DND-41 (cell line): ENCODE data around the gene PERCC1.

Experiments used
- ATAC-seq: fragments of 200-7000 bp; cut with Tn5 transposase; 3 replicates; pipeline ENCODE4 v1.9.1; 2021; ENCODE audit warnings: low read depth; ENCODE audit not compliant: insufficient read depth
- DNase-seq: peaks from one replicate; pipeline ENCODE4 v3.0.0-alpha.2; 2020
- H2AFZ ChIP-seq: 2 replicates; pipeline ENCODE4 v1.6.0; 2012; ENCODE audit warnings: low read depth, low read length
- H3K27ac ChIP-seq: 2 replicates; pipeline ENCODE4 v1.5.1; 2012; ENCODE audit warnings: low read length, inconsistent platforms
- H3K27me3 ChIP-seq: fragments of 200-600 bp; sonication (generic); 2 replicates; pipeline ENCODE4 v1.6.0; 2012; ENCODE audit warnings: low read length, mild to moderate bottlenecking, inconsistent platforms; ENCODE audit not compliant: insufficient read depth, poor library complexity
- H3K36me3 ChIP-seq: 2 replicates; pipeline ENCODE4 v1.5.1; 2012; ENCODE audit warnings: low read length, inconsistent platforms; ENCODE audit not compliant: insufficient read depth
- H3K4me1 ChIP-seq: 2 replicates; pipeline ENCODE4 v1.5.1; 2012; ENCODE audit warnings: mild to moderate bottlenecking, low read length; ENCODE audit not compliant: insufficient read depth
- H3K4me2 ChIP-seq: 2 replicates; pipeline ENCODE4 v1.6.0; 2012; ENCODE audit warnings: mild to moderate bottlenecking, moderate library complexity, low read length, inconsistent platforms; ENCODE audit not compliant: insufficient read depth
- H3K4me3 ChIP-seq, 2 experiments: fragments of 200-600 bp in 1 of 2; shearing (Covaris generic) in 1 of 2; 2 replicates each; pipeline ENCODE4 v1.5.1; 2012 to 2016; ENCODE audit warnings: inconsistent platforms in 2 of 2, low read length in 2 of 2, mild to moderate bottlenecking in 2 of 2, low read depth in 1 of 2, moderate library complexity in 1 of 2
- H3K79me2 ChIP-seq: 2 replicates; pipeline ENCODE4 v1.6.0; 2012; ENCODE audit warnings: low read length, inconsistent platforms; ENCODE audit not compliant: insufficient read depth
- H3K9ac ChIP-seq: 2 replicates; pipeline ENCODE4 v1.6.0; 2012; ENCODE audit warnings: low read depth, mild to moderate bottlenecking, inconsistent platforms, low read length, moderate library complexity
- H3K9me3 ChIP-seq: 2 replicates; pipeline ENCODE4 v1.5.1; 2012; ENCODE audit warnings: low read length, moderate library complexity, mild to moderate bottlenecking, inconsistent platforms; ENCODE audit not compliant: insufficient read depth, severe bottlenecking
- H4K20me1 ChIP-seq: 2 replicates; pipeline ENCODE4 v1.6.0; 2012; ENCODE audit warnings: low read length; ENCODE audit not compliant: insufficient read depth
- EZH2 ChIP-seq: IDR thresholded peaks from 3 replicates; pipeline ENCODE4 v1.6.1; 2012; ENCODE audit warnings: borderline replicate concordance, low read depth, mild to moderate bottlenecking, moderate library complexity, low read length, inconsistent platforms; ENCODE audit not compliant: severe bottlenecking
- TF ChIP-seq, protein P1 (sequence below): IDR thresholded peaks from 2 replicates; pipeline ENCODE4 v1.5.1; 2012; ENCODE audit warnings: borderline replicate concordance, low read length, moderate library complexity, mild to moderate bottlenecking; ENCODE audit not compliant: poor library complexity, severe bottlenecking; ENCODE audit errors: extremely low read depth

Gene PERCC1

DNA sequence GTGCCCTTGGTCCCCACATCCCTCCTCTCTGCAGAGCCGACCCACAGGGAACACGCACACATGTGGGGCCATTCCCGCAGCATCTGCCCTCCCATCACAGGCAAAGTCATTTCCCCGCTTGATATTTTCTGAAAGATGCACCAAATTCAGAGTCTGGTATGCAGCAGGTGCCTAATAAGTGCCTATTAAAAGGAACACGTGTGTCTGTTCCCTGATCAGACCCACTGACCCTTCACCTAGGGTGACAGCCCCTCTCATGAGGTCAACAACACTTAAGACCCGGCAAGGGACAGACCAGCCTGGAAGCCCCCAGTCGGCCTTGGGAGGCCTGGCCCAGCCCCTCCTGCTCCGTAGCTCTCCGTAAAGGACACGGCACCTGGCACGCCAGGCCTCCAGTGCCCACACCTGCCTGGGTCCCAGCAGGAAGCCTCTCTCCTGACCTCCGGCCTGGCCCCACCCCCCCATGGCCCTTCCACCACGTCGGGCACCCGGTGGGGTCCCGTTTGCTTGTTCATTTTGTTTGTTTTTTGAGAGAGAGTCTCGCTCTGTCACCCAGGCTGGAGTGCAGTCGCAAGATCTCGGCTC, 36.4 kb upstream of the PERCC1 start:
- H3K9ac ChIP-seq, result no peak overlapping the region
- 0 out of 2 replicates have a peak, but pooled peaks cover 5% of the 10 kb centered on the region for H3K4me1 ChIP-seq
- no peaks in the 10 kb centered on the region for H3K9me3 ChIP-seq
- H2AFZ ChIP-seq, result no peak overlapping the region
- TF ChIP-seq, protein P1, sequence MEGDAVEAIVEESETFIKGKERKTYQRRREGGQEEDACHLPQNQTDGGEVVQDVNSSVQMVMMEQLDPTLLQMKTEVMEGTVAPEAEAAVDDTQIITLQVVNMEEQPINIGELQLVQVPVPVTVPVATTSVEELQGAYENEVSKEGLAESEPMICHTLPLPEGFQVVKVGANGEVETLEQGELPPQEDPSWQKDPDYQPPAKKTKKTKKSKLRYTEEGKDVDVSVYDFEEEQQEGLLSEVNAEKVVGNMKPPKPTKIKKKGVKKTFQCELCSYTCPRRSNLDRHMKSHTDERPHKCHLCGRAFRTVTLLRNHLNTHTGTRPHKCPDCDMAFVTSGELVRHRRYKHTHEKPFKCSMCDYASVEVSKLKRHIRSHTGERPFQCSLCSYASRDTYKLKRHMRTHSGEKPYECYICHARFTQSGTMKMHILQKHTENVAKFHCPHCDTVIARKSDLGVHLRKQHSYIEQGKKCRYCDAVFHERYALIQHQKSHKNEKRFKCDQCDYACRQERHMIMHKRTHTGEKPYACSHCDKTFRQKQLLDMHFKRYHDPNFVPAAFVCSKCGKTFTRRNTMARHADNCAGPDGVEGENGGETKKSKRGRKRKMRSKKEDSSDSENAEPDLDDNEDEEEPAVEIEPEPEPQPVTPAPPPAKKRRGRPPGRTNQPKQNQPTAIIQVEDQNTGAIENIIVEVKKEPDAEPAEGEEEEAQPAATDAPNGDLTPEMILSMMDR, result no peak
- TF ChIP-seq EZH2, result no peak
- peaks cover 3% of the 10 kb centered on the region; the same call in 1 of the 2 replicates for H4K20me1 ChIP-seq
- ATAC-seq, result no peak
- no peak overlapping the region for H3K4me2 ChIP-seq
- peaks cover 54% of the 10 kb centered on the region for H3K36me3 ChIP-seq
- no peaks in the 10 kb centered on the region for H3K27me3 ChIP-seq
- no peak overlapping the region for H3K27ac ChIP-seq
- no peak overlapping the region for H3K4me3 ChIP-seq
- no peak for DNase-seq
- no peaks in the 10 kb centered on the region for H3K79me2 ChIP-seq

DNA sequence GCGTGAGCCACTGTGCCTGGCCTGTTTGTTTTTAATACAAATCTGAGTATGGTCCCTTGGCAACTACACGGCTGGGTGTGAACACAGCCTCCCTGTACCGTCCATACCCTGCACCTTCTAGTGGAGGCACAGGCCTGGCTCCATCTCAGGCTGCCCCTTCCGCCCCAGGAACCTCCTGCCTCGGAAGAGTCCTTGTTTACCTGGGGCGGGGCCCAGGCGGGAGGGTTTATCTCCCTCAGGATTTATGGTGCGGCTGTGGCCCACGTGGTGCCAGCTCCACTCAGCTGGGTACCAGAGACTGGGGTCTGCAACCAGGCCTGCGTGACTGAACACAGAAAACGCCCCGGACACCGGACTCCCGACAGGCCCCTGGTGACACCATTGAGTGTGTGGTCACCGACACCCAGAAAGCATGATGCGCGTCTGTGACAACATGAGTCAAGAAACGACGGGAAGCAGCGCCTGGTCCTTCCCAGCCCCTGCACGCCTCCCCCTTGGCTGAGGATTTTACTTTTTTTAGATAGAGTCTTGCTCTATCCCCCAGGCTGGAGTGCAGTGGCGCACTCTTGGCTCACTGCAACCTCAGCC, 35.3 kb upstream of the PERCC1 start:
- Histone ChIP-seq H3K9ac (no peak overlapping the region), H2AFZ (no peak overlapping the region), H3K79me2 (no peaks in the 10 kb centered on the region), H3K4me3 (no peak overlapping the region), H3K9me3 (no peaks in the 10 kb centered on the region), H3K4me1 (0 out of 2 replicates have a peak, but pooled peaks cover 3% of the 10 kb centered on the region), H4K20me1 (peaks cover 3% of the 10 kb centered on the region; the same call in 1 of the 2 replicates), H3K36me3 (peaks cover 46% of the 10 kb centered on the region), H3K4me2 (no peak overlapping the region), H3K27ac (no peak overlapping the region), H3K27me3 (no peaks in the 10 kb centered on the region)
- DNase-seq (no peak), ATAC-seq (no peak)
- TF ChIP-seq, protein P1, result no peak
- TF ChIP-seq EZH2, result no peak

DNA sequence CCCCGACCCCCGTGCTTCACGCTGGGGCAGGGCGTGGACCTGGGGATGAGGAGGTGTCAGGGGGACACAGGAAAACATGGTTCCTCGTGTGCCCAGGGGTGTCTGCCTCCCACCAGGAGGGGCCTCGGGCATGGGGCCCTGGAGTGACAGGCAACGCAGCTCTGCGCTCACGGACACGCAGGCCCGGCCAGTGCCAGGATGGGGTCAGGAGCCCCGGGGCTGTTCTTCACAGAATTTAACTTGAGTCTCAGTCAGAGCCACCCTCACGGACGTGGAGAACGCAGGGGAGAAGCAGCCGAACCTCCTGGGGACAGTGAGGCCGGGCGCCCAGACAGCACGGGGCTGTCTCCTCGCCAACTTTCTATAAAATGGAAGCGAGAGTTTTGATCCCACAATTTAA, 33.1 kb upstream of the PERCC1 start:
- DNase-seq (no peak), ATAC-seq (no peak)
- peaks cover 3% of the 10 kb centered on the region; the same call in 1 of the 2 replicates for H4K20me1 ChIP-seq
- H3K4me1 ChIP-seq, result no peaks in the 10 kb centered on the region
- H3K27me3 ChIP-seq, result no peaks in the 10 kb centered on the region
- H3K4me3 ChIP-seq, result no peak overlapping the region
- peaks cover 52% of the 10 kb centered on the region for H3K36me3 ChIP-seq
- H3K9ac ChIP-seq, result no peak overlapping the region
- H3K79me2 ChIP-seq, result no peaks in the 10 kb centered on the region
- H3K27ac ChIP-seq, result no peak overlapping the region
- TF ChIP-seq EZH2, result no peak
- TF ChIP-seq, protein P1, result no peak
- no peak overlapping the region for H2AFZ ChIP-seq
- H3K9me3 ChIP-seq, result no peaks in the 10 kb centered on the region
- no peak overlapping the region for H3K4me2 ChIP-seq
